Activated naive CD4-positive, alpha-beta T cell (primary cell): Measurements from ENCODE around the gene SHCBP1L.

Experiments
- DNase-seq, 4 experiments: peaks; one replicate each; lab custom pipeline; 2025; lab: John Stamatoyannopoulos, UW

The SHCBP1L gene

DNA sequence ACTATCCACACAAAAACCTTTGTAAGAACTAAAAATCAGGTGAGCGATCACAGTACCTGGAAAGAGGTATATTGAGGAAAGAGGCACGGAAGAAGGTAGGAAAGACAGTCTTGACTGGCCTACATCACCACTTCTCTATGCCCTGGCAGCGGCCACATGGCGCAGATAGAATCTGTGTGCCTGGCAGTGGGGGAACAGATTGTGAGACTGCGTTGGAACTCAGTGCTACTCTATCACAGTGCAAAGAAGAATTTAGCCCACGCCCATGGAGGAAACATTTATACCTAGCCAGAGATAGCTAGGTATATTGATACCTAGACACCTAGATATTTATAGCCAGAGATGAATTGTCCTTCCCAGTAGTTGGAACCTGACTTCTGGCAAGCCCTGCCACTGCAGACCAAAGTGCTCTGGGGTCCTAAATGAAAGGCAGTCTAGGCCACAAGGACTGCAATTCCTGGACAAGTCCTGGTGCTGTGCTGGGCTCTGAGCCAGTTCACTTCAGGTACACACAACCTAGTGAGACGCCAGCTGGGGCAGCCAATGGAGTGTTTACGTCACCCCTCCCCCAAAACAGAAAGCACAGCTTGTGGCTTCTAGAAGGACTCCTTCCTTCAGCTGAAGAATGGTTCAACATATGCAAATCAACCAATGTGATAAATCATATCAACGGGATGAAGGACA, 61.9 kb downstream of the SHCBP1L start:
- no peak for DNase-seq

GRCh38 chr1:182889997-182890396, 63.0 kb downstream of the SHCBP1L start:
- DNase-seq: no peak

DNA sequence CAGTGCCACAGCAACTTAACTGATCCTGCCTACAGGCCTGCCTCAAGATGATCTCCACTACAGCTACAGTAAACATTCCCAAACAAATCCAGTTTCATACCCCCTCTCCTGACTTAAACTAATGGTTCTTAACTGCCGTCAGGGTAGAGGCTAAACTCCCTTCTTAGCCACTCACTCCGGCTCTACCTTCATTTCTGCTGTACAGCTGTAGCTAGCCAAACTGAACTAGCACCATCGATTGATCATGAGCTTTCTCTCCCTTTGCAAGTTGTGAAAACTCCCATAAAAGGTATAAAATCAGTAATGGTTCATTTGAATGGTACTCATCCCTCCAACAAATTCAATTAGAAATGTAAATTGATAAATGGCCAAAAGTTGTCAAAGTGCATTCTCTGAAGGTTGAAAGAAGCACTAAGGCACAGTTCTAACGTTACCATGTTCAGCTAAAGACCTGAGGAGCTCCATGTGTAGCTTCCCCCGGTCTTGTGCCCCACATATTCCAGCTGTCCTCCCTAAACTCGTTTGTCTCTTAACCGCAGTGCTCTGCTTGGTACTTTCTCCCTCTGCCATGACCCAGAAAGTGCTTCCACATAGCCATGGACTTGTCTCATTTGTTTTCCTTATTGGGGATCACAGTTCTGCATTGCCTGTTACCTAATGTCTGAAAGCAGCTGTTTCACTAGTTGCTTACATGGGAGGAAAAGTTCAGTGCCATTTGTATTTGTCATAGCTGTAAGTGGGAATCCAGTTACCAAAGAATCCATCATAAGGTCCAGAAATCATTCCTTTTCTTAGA, 64.0 kb downstream of the SHCBP1L start:
- no peak for DNase-seq

GRCh38 chr1:182886985-182887384, 66.0 kb downstream of the SHCBP1L start:
- DNase-seq: no peak

DNA sequence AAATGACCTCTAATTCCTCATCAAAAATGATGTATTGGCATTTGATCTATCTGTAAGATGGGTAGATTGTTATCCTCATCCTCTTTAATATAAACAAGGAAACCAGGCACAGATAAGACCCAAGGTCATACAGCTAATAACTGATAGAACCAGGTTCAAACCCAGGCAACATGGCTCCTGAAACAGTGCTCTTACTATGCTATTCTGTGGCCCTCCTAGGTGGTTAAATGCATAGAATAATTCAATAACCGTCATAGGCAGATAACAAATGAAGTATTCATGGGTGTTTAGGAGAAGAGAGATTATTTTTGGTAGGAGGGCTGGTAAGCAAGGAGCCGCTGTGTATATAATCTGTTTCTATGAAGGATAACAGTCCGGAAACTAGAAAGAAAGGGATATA, 67.4 kb downstream of the SHCBP1L start:
- DNase-seq: no peak

- DNase-seq: no peak
Observed at GRCh38 chr1:182884872-182885271, 68.1 kb downstream of the SHCBP1L start.

- DNase-seq: no peak
Observed at GRCh38 chr1:182877842-182878241, 75.1 kb downstream of the SHCBP1L start.

- no peak for DNase-seq
Observed at GRCh38 chr1:182877331-182877730, 75.6 kb downstream of the SHCBP1L start.

GRCh38 chr1:182875889-182876288, 77.1 kb downstream of the SHCBP1L start:
- no peak for DNase-seq

GRCh38 chr1:182872881-182873280, 80.1 kb downstream of the SHCBP1L start:
- DNase-seq: no peak

GRCh38 chr1:182869241-182869666, 83.7 kb downstream of the SHCBP1L start:
- DNase-seq: no peak

DNA sequence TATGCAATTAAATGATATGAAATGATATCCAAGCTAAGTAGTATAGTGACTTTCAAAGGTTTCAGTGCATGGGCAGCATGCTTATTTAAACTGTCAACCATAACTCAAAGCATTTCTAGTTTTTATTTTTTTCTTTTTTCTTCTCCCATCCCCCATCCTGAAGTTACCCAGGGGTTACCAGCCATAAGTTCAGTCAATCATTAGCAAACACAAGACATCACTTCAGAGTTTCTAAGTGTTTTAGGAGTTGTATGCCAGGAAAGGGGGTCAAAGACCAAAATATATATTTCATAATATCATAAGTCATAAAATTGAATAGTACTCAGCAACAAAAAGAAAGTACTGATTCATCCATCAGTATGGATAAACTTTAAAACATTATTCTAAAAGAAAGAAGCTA, 85.1 kb downstream of the SHCBP1L start:
- no peak for DNase-seq

DNA sequence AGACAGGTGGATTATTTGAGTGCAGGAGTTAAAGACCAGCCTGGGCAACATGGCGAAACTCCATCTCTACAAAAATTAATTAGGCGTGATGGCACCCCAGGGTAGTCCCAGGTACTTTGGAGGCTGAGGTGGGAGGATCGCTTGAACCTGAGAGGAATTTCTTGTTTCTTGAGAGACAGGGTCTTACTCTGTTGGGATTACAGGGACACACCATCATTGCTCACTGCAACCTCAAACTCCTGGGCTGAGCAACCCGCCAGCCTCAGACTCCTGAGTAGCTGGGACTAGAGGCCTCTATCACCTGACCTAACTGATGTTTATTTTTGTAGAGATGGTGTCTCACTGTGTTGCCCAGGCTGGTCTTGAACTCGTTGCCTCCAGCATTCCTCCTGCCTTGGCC, 89.0 kb downstream of the SHCBP1L start:
- DNase-seq: no peak

GRCh38 chr1:182862827-182863226, 90.1 kb downstream of the SHCBP1L start:
- no peak for DNase-seq

DNA sequence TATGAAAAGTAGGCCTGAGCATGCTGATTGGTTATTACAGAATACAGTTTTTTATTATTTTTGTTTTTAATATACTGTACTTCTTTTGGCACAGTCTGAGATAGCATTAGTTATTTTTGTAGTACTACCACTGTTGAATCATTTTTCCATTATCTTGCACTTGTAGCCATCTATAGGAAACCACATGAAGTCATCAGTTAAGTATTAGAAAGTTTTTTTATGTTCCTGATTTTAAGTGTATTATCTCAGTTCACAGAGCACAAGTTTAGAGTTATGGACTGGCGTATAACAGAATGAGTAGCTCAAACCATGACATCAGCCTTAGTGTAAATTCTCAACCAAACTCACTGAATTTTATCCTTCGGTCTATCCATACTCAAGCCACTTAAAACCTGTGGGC, 91.0 kb downstream of the SHCBP1L start:
- DNase-seq: no peak

- DNase-seq: no peak
Observed at GRCh38 chr1:182860658-182861057, 92.3 kb downstream of the SHCBP1L start.

GRCh38 chr1:182857212-182857611, 95.8 kb downstream of the SHCBP1L start:
- no peak for DNase-seq

- no peak for DNase-seq
Observed at GRCh38 chr1:182855911-182856310, 97.1 kb downstream of the SHCBP1L start.

GRCh38 chr1:182851825-182852224, 101.1 kb downstream of the SHCBP1L start:
- DNase-seq: no peak

DNA sequence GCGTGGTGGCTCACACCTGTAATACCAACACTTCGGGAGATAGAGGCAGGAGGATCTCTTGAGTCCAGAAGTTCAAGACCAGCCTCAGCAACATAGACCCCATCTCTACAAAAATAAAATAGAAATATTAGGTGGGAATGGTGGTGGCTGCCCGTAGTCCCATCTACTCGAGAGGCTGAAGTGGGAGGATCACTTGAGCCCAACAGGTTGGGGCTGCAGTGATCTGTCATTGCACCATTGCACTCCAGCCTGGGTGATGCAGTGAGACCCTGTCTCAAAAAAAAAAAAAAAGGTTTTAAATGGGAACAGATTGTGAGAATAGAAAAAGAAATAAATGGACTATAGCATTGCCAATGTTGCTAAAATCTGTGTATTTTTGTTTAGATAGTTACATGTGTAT, 102.6 kb downstream of the SHCBP1L start:
- no peak for DNase-seq
